Femur (tissue), 1 donor: ENCODE results near the gene PHC2.

Experiments
- DNase-seq: peaks from one replicate; pipeline ENCODE4 v3.0.0-alpha.2; 2017

The PHC2 gene

GRCh38 chr1:33388805-33389771 lies 41.8 kb downstream of the PHC2 start:
- DNase-seq, result peak; percentile 75

GRCh38 chr1:33387625-33388024 lies 43.3 kb downstream of the PHC2 start:
- no peak for DNase-seq

GRCh38 chr1:33385251-33385650 lies 45.6 kb downstream of the PHC2 start:
- DNase-seq, result no peak

GRCh38 chr1:33384040-33384812 lies 46.7 kb downstream of the PHC2 start:
- no peak for DNase-seq

GRCh38 chr1:33383489-33383888 lies 47.4 kb downstream of the PHC2 start:
- no peak for DNase-seq

- peak; percentile 83 for DNase-seq
Measured at GRCh38 chr1:33382661-33383415, 48.1 kb downstream of the PHC2 start.

GRCh38 chr1:33381977-33382376 lies 48.9 kb downstream of the PHC2 start:
- no peak for DNase-seq

- DNase-seq, result no peak
Measured at GRCh38 chr1:33380811-33381210, 50.1 kb downstream of the PHC2 start.

GRCh38 chr1:33379631-33380354 lies 51.1 kb downstream of the PHC2 start:
- no peak for DNase-seq

- no peak for DNase-seq
Measured at GRCh38 chr1:33378976-33379375, 51.9 kb downstream of the PHC2 start.

- no peak for DNase-seq
Measured at GRCh38 chr1:33378524-33378923, 52.4 kb downstream of the PHC2 start.

- DNase-seq, result no peak
Measured at GRCh38 chr1:33377756-33378155, 53.1 kb downstream of the PHC2 start.

- DNase-seq, result no peak
Measured at GRCh38 chr1:33377013-33377412, 53.9 kb downstream of the PHC2 start.

- no peak for DNase-seq
Measured at GRCh38 chr1:33375316-33375715, 55.6 kb downstream of the PHC2 start.

- no peak for DNase-seq
Measured at GRCh38 chr1:33374336-33375105, 56.4 kb downstream of the PHC2 start.

GRCh38 chr1:33373606-33374005 lies 57.3 kb downstream of the PHC2 start:
- DNase-seq, result no peak

GRCh38 chr1:33372677-33373076 lies 58.2 kb downstream of the PHC2 start:
- no peak for DNase-seq

GRCh38 chr1:33372162-33372561 lies 58.7 kb downstream of the PHC2 start:
- no peak for DNase-seq

GRCh38 chr1:33371334-33371733 lies 59.6 kb downstream of the PHC2 start:
- DNase-seq, result no peak

GRCh38 chr1:33370827-33371226 lies 60.1 kb downstream of the PHC2 start:
- no peak for DNase-seq

GRCh38 chr1:33370301-33370700 lies 60.6 kb downstream of the PHC2 start:
- DNase-seq, result no peak

GRCh38 chr1:33369764-33370163 lies 61.1 kb downstream of the PHC2 start:
- DNase-seq, result no peak
